Hepatocyte (in vitro differentiated cells): ENCODE data around the gene DNAJC30.

Experiments used
- EZH2 ChIP-seq: fragments of 200-600 bp; sonication (generic); IDR thresholded peaks from 2 replicates; pipeline ENCODE4 v1.6.1; 2016; ENCODE audit warnings: antibody characterized with exemption, mild to moderate bottlenecking, borderline replicate concordance
- EZH2phosphoT487 ChIP-seq: fragments of 200-600 bp; sonication (generic); IDR thresholded peaks from one replicate; pipeline ENCODE4 v1.6.1; 2018; ENCODE audit warnings: antibody characterized with exemption, mild to moderate bottlenecking, low read depth, moderate library complexity; ENCODE audit not compliant: unreplicated experiment, severe bottlenecking
- TF ChIP-seq, protein P1 (sequence below): fragments of 200-600 bp; sonication (generic); IDR thresholded peaks from 2 replicates; pipeline ENCODE4 v1.5.1; 2016; ENCODE audit warnings: antibody characterized with exemption, mild to moderate bottlenecking; ENCODE audit not compliant: poor library complexity

DNA sequence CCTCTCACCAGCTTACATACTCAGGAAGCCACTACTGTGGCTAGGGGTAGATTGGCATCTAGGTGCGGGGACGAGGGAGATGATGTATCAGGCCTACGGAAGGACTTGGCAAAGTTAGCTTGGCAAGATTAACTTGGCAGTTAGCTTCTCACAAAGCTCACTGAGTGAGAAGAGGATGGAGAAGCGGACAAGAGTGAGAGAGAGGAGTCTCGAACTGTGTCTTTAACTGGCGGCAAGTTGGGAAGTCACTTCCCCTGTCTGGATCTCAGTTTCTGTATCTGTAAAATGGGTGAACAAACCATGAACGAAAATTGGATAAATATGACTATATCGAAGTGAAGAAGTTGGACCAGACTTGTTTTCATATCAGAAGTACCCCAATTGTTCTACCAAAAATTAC, 49.4 kb downstream of the DNAJC30 start:
- TF ChIP-seq, protein P1, sequence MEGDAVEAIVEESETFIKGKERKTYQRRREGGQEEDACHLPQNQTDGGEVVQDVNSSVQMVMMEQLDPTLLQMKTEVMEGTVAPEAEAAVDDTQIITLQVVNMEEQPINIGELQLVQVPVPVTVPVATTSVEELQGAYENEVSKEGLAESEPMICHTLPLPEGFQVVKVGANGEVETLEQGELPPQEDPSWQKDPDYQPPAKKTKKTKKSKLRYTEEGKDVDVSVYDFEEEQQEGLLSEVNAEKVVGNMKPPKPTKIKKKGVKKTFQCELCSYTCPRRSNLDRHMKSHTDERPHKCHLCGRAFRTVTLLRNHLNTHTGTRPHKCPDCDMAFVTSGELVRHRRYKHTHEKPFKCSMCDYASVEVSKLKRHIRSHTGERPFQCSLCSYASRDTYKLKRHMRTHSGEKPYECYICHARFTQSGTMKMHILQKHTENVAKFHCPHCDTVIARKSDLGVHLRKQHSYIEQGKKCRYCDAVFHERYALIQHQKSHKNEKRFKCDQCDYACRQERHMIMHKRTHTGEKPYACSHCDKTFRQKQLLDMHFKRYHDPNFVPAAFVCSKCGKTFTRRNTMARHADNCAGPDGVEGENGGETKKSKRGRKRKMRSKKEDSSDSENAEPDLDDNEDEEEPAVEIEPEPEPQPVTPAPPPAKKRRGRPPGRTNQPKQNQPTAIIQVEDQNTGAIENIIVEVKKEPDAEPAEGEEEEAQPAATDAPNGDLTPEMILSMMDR = no peak
- TF ChIP-seq EZH2 (no peak), EZH2phosphoT487 (no peak)
